GM19351 (cell line): ENCODE data around the gene INSM1.
A peak's percentile ranks its signal among the peaks of the same experiment; 100 is the strongest.
"Not testable (repeated sequence)": the region's sequence is repeated elsewhere in the genome, so short reads cannot be mapped to it uniquely, and the experiment has no call there.

Experiments used
- ATAC-seq: cut with Tn5 transposase; IDR thresholded peaks from one replicate; pipeline ENCODE4 v1.9.1; 2021; ENCODE audit warnings: mild to moderate bottlenecking, moderate library complexity; ENCODE audit not compliant: unreplicated experiment

Gene INSM1, protein sequence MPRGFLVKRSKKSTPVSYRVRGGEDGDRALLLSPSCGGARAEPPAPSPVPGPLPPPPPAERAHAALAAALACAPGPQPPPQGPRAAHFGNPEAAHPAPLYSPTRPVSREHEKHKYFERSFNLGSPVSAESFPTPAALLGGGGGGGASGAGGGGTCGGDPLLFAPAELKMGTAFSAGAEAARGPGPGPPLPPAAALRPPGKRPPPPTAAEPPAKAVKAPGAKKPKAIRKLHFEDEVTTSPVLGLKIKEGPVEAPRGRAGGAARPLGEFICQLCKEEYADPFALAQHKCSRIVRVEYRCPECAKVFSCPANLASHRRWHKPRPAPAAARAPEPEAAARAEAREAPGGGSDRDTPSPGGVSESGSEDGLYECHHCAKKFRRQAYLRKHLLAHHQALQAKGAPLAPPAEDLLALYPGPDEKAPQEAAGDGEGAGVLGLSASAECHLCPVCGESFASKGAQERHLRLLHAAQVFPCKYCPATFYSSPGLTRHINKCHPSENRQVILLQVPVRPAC

DNA sequence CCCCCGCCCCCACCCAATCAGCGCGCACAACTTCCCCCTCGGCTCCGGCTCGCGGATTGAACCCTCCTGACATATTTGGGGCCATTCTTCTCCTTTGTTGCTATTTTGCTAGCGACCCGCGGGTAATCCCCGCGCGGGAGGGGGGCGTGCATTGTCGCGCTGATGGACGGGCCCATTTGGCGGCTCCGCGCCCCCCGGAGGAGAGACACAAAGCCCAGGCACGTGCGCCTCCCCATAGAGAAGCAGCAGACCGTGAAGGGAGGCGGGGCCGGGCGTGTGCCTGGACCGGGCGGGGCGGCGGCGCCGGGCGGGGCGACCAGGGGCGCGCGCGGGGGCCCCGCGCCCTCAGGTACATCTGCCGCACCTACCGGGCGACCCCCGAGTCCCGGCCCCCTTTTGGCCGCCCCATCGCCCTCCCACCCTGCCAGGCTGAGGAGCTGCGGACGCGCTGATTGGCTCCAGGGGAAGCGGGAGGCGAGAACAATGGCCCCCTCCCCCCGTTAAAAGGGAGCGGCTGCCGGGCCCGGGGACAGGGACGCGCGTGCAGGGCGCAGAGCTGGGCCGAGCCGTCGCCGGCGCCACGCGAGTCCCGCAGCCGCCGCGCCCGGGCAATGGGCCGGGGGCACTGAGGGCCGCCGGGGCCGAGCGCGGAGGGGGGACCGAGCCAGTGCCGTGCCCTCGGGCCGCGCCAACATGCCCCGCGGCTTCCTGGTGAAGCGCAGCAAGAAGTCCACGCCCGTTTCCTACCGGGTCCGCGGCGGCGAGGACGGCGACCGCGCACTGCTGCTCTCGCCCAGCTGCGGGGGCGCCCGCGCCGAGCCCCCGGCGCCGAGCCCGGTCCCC is at the start of gene INSM1:
INSM1 (plus strand) TSS at position 530 of the 843 bp plus-strand sequence; CDS start at position 694, 164 bp downstream.
- ATAC-seq = peak; percentile 10

DNA sequence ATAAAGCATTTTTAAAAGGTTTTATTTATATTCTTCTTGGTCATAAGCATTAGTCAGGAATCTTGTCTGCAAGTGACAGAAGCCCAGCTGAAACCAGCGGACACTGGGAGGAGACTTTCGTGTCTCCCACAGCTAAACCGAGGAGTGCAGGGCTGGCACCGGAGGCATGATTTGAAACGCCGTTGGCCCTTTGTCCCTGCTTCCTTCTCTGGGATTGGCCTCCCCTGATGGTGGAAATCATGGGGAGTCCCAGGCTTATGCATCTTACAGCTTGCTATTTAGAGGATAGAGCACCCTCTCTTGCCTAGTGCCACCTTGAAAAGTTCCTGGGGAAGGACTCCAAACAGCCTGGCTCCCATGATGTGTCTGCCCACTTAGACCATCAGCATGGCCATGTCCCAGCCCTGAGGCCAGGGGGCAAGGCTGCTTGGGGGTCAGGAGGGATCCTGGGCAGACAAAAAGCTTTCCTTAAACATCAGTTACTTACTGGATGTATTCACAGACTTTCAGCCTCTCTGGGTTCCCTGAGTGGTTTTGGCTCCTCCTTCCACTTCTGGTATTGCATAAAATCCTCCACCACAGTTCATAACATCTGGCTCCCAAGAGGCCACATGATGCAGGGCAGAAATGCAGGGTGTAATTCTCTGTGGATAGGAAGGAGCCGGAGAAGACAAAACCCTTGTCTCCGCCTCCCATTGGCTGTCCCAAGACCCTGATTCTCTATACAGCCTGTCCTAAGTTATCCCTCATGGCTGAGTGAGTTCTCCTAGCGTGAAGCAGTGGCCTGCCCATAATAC is 49.3 kb upstream of the INSM1 start:
- ATAC-seq = no peak

GRCh38 chr20:20321134-20321533 is 46.8 kb upstream of the INSM1 start:
- no peak for ATAC-seq

GRCh38 chr20:20321917-20322316 is 46.0 kb upstream of the INSM1 start:
- ATAC-seq = no peak

GRCh38 chr20:20322912-20323311 is 45.0 kb upstream of the INSM1 start:
- ATAC-seq = no peak

GRCh38 chr20:20327746-20328145 is 40.2 kb upstream of the INSM1 start:
- ATAC-seq = no peak

DNA sequence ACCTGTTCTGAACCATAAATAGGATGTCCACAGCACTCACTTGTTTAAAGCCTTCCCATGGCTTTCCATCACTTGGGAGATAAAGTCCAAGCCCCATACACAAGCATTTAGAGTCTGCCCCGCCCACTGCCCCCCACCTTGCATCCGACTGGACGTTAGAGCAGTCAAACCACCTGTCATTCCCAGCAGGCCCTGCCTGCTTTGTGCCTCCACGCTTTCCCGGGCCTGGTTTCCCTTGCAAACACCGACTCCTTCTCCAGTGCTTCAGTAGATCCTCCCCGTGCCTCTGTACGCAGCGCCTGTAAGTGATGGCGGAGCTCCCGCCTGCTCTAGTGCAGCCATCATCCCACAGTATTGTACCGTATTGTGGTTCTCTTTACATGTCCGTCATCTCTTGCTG is 38.3 kb upstream of the INSM1 start:
- no peak for ATAC-seq

DNA sequence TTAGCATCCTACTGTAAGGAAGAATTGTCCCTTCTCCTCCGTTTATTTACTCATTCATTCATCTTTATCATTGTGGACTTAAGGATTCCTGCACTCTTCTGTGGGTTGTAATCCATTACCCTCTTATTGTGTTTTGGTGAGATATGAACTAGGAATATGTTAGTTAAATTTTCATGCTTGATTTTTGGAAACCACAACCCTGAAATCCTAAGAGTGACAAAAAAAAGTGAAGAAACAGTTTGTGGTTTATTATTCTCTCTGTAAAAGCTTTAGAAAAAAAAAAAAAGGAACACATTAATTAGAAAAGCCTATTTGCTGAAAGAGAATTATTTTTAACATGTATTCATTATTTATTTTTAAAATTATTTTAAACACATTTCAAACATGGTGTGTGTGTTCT is 36.7 kb upstream of the INSM1 start:
- ATAC-seq = no peak

- no peak for ATAC-seq
Measured at GRCh38 chr20:20331817-20332216, 36.1 kb upstream of the INSM1 start.

DNA sequence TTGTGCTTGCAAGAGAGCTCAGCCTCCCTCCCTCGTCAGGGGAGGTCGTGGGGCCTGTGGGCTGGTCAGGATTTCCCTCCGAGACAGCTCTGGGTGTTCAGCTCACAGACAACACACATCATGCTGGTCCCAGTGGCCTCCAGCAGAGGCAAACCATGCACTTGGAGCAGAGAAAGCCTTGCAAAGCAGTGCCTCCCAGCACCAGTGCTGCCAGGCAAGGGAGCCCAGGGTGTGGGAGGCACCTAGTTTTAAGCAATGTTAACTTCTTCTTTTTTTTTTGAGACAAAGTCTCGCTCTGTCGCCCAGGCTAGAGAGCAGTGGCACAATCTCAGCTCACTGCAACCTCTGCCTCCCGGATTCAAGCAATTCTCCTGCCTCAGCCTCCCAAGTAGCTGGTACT is 34.0 kb upstream of the INSM1 start:
- ATAC-seq = peak; percentile 24

DNA sequence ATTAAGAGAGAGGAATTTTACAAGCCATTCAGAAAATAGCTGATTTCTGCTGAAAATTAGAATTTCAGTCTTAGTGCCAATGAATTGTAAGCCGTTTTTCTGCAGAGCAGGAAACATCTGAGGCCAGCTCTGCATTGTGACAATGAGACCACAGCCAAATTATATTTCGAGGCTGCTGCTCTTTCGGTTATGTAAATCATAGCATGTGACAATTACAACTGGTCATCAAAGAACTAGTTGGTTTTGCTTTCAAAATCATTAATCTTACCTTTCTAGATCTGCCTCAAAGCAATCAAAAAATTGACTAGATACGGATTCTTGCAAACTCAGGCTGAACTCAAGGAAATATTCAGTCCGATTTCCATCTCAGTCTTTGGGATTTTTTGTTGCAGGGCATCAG is 33.4 kb upstream of the INSM1 start:
- peak; percentile 96 for ATAC-seq

GRCh38 chr20:20338133-20338730 is 29.7 kb upstream of the INSM1 start:
- ATAC-seq = no peak

DNA sequence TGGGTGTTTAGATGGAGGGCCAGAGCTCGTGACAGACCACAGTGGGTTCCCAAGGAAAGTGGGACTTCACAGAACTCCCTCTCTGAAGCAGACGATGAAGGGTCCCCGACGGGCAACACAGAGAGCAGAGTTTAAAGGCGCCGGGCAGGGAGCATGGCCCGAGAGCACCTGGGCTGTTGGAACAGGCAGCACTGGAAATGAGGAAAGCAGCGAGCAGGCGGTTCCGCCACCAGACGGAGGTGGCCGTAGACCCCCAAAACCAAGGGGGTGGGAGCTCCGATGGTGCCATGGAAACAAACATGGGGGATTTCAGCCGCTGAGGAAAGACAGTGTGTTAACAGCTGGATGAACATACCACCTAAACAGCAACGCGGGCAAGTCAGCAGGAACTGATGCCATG is 27.5 kb upstream of the INSM1 start:
- no peak for ATAC-seq

DNA sequence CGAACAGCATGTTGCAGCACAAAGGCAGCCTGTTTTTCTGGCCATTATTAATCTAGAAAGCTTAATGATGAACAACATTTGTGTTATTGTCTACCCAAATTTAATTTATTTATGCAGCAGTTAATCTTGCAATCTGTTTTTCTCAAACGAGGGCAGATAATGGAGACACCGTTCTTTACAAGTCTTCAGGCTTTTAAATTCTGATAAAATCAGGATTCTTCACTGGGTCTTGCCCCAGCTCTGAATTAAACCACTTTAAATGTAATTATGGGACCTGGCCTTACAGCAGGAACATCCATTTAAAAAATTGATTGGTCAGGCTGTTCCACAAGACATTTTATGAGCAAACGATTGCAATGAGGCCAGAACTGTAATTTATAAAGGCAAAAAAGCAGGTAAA is 26.5 kb upstream of the INSM1 start:
- ATAC-seq = no peak

DNA sequence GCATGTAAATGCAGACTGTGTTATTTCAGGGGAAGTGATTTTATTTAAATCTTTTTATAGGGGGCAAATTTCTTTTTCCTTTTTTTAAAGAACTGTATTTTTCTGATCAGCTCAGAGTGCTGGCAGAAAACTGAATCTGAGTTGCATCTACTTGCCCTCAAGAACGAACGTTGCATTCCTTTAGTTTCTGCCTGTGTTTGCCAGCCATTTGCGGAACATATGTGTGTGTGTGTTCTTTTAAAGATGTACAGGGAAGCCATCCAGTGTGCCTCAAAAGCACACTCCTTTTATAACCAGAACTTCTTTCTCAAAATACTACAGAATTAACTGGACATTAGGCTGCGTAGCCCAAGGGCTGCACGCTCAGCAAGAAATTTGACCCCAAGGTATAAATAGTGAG is 25.8 kb upstream of the INSM1 start:
- ATAC-seq = no peak

- no peak for ATAC-seq
Measured at GRCh38 chr20:20343932-20344331, 24.0 kb upstream of the INSM1 start.

DNA sequence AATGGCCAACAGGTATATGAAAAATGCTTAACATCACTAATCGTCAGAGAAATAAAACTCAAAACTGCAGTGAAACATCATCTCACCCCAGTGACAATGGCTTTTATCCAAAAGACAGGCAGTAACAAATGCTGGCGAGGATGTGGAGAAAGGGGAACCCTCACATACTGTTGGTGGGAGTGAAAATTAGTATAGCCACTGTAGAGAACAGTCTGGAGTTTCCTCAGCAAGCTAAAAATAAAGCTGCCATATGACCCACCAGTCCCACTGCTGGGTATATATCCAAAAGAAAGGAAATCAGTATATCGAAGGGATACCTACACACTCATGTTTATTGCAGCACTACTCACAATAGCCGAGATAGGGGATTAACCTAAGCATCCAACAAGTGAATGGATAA is 23.4 kb upstream of the INSM1 start:
- ATAC-seq = no peak

GRCh38 chr20:20353576-20353975 is 14.3 kb upstream of the INSM1 start:
- ATAC-seq = no peak

- not testable (repeated sequence) for ATAC-seq
Measured at GRCh38 chr20:20355503-20355902, 12.4 kb upstream of the INSM1 start.

- ATAC-seq = no peak
Measured at GRCh38 chr20:20358801-20359200, 9.1 kb upstream of the INSM1 start.

DNA sequence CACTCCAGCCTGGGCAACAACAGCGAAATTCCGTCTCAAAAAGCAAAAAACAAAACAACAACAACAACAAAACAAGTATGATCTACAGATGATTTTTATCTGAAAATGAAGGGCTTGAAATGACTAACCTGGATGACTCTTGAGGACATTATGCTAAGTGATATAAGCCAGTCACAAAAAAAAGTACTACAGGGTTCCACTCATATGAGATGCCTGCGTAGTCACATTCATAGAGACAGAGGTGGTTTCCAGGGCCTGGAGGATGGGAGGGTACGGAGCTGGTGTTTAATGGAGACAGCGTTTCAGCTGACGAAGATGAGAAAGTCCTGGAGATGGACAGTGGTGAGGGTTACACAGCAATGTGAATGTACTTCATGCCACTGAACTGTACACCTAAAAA is 8.3 kb upstream of the INSM1 start:
- ATAC-seq = no peak
